Measurements from ENCODE around the gene ZCCHC14. TPM values are rescaled to one million over a fixed set of nuclear protein-coding genes. Genes with fewer than 3 reads are reported as not detected.

The ZCCHC14 gene
- polyA plus RNA-seq, 2 of the 4 experiments (the other 2 are of a cell fraction) = 3.8 to 7.3 TPM

DNA sequence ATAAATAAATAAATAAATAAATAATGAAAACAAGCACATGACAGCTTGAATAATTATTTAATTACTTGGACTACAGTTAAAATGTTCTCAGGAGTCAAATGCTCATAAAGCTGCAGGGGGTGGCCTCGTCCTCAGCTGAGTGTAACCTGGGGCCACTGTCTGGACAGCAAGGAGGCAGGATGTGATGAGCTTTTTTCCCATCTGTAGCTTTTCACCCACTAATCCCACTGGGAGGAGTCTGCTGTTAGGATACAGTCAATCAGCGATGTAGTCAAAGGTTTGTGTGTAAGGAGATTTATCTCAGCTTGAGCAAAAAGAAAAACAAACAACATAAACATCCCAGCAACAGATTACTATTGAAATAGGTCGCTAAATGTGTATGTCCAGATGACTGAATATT is 22.5 kb downstream of the ZCCHC14 start:
- ChIA-PET CTCF (interaction anchor here (0.7 to 2.0 kb wide), 4 partner anchors 9 to 166 kb away, joined by 3 to 4 read pairs (median 4); no protein-coding TSS in a partner anchor), POLR2A (interaction anchor here (1.5 kb wide), 1 partner anchor 8 kb away, joined by 3 read pairs; no protein-coding TSS in a partner anchor)
- TF ChIP-seq ZC3H11A (IDR thresholded peaks at IDR 0.05) = no peak
- TF ChIP-seq JUN (IDR thresholded peaks at IDR 0.05) = no peak
- TF ChIP-seq POLR2AphosphoS2 (conservative IDR thresholded peaks at IDR 0.05; ENCODE audit: low read length) = no peak
- no peak for TF ChIP-seq FOSL2 (IDR thresholded peaks at IDR 0.05)
- no peak for TF ChIP-seq FOSL2 (CRISPR knock-in tag; IDR thresholded peaks at IDR 0.05)
- no peak for TF ChIP-seq HOXB5 (CRISPR knock-in tag; IDR thresholded peaks at IDR 0.05)
- no peak for TF ChIP-seq HEYL (CRISPR knock-in tag; IDR thresholded peaks at IDR 0.05)
- TF ChIP-seq NR3C1 (IDR thresholded peaks at IDR 0.05) = no peak
- no peak for TF ChIP-seq KDM1A (IDR thresholded peaks at IDR 0.05; ENCODE audit: low read depth)
- no peak for TF ChIP-seq CBX2 (IDR thresholded peaks at IDR 0.05; ENCODE audit: borderline replicate concordance, low read depth)
- TF ChIP-seq, protein P1, sequence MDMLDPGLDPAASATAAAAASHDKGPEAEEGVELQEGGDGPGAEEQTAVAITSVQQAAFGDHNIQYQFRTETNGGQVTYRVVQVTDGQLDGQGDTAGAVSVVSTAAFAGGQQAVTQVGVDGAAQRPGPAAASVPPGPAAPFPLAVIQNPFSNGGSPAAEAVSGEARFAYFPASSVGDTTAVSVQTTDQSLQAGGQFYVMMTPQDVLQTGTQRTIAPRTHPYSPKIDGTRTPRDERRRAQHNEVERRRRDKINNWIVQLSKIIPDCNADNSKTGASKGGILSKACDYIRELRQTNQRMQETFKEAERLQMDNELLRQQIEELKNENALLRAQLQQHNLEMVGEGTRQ (IDR thresholded peaks at IDR 0.05) = no peak
- no peak for TF ChIP-seq PHF8 (IDR thresholded peaks at IDR 0.05; ENCODE audit: borderline replicate concordance, low read depth)
- TF ChIP-seq, protein P2, sequence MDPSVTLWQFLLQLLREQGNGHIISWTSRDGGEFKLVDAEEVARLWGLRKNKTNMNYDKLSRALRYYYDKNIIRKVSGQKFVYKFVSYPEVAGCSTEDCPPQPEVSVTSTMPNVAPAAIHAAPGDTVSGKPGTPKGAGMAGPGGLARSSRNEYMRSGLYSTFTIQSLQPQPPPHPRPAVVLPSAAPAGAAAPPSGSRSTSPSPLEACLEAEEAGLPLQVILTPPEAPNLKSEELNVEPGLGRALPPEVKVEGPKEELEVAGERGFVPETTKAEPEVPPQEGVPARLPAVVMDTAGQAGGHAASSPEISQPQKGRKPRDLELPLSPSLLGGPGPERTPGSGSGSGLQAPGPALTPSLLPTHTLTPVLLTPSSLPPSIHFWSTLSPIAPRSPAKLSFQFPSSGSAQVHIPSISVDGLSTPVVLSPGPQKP (IDR thresholded peaks at IDR 0.05; ENCODE audit: low read depth, low read length) = no peak
- TF ChIP-seq RCOR1 (IDR thresholded peaks at IDR 0.05; ENCODE audit: low read depth, low read length) = no peak
- no peak for TF ChIP-seq SREBF2 (IDR thresholded peaks at IDR 0.05)
- TF ChIP-seq FOXS1 (CRISPR knock-in tag; IDR thresholded peaks at IDR 0.05) = no peak
- TF ChIP-seq JUNB (IDR thresholded peaks at IDR 0.05) = no peak
- TF ChIP-seq, protein P3, sequence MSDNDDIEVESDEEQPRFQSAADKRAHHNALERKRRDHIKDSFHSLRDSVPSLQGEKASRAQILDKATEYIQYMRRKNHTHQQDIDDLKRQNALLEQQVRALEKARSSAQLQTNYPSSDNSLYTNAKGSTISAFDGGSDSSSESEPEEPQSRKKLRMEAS (IDR thresholded peaks at IDR 0.05) = no peak
- no peak for TF ChIP-seq CTCF (IDR thresholded peaks at IDR 0.05)
- TF ChIP-seq, protein P4, sequence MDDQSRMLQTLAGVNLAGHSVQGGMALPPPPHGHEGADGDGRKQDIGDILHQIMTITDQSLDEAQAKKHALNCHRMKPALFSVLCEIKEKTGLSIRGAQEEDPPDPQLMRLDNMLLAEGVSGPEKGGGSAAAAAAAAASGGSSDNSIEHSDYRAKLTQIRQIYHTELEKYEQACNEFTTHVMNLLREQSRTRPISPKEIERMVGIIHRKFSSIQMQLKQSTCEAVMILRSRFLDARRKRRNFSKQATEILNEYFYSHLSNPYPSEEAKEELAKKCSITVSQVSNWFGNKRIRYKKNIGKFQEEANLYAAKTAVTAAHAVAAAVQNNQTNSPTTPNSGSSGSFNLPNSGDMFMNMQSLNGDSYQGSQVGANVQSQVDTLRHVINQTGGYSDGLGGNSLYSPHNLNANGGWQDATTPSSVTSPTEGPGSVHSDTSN (IDR thresholded peaks at IDR 0.05) = no peak
- FAIRE-seq (no peak), ATAC-seq (no peak), DNase-seq (ENCODE audit: low read depth in 1 of 2, low spot score in 1 of 2) (no peak)
- Histone ChIP-seq H3K4me3 (no peak overlapping the region), H3K4me2 (no peak overlapping the region), H3K9me3 (no peaks in the 10 kb centered on the region), H3K27ac (no peak overlapping the region), H3K4me1 (peaks cover 13% of the 10 kb centered on the region)
- WGBS (ENCODE audit: missing lambda C conversion rate) = 90% methylated on average over 3 of the region's 3 CpGs

- POLR2A ChIA-PET = no interaction called here
- H3K9me3 ChIP-seq = no peaks in the 10 kb centered on the region
- FAIRE-seq (no peak), DNase-seq (ENCODE audit: low read depth in 1 of 2, low spot score in 1 of 2) (no peak), ATAC-seq (no peak)
- H3K4me1 ChIP-seq = peaks cover 24% of the 10 kb centered on the region
- H3K4me2 ChIP-seq = no peak overlapping the region
- CTCF ChIA-PET = interaction anchor here (1.2 to 1.4 kb wide), 2 partner anchors 19 to 166 kb away, joined by 3 read pairs; no protein-coding TSS in a partner anchor
- TF ChIP-seq HEYL (CRISPR knock-in tag; IDR thresholded peaks at IDR 0.05) = no peak
- no peak for TF ChIP-seq RAD21 (conservative IDR thresholded peaks at IDR 0.05 in 1 of 2, IDR thresholded peaks at IDR 0.05 in 1 of 2)
- no peak for TF ChIP-seq NPAS2 (CRISPR knock-in tag; IDR thresholded peaks at IDR 0.05; ENCODE audit: borderline replicate concordance)
- no peak for TF ChIP-seq SMC3 (IDR thresholded peaks at IDR 0.05)
- TF ChIP-seq POLR2AphosphoS2 (conservative IDR thresholded peaks at IDR 0.05; ENCODE audit: low read length) = no peak
- WGBS (ENCODE audit: missing lambda C conversion rate) = 90% methylated on average over 11 of the region's 11 CpGs
- no peak overlapping the region for H3K4me3 ChIP-seq
- no peak overlapping the region for H3K27ac ChIP-seq
Measured at GRCh38 chr16:87469169-87469568, 23.7 kb downstream of the ZCCHC14 start.

All from A549 (cell line).